ENCODE measurements around the gene JUN.

- TF ChIP-seq EP300 (IDR thresholded peaks at IDR 0.05) (no peak), CTCF (IDR thresholded peaks at IDR 0.05) (no peak), POLR2A (IDR thresholded peaks at IDR 0.05) (no peak)
Observed at GRCh38 chr1:58768191-58768731, 15.6 kb downstream of the JUN start.
